ENCODE data around the gene PTPRN2.

GRCh38 chr7:157751951-157752673 lies 835.5 kb downstream of the PTPRN2 start:
- TF ChIP-seq CTCF (IDR thresholded peaks at IDR 0.05) (no peak), POLR2AphosphoS5 (IDR thresholded peaks at IDR 0.05; ENCODE audit: low read depth, low read length) (no peak), TCF7L2 (IDR thresholded peaks at IDR 0.05; ENCODE audit: low read depth, low read length) (no peak), REST (IDR thresholded peaks at IDR 0.05; ENCODE audit: insufficient read depth in 1 of 2, low read depth in 2 of 2, low read length in 1 of 2) (no peak), SIN3A (IDR thresholded peaks at IDR 0.05; ENCODE audit: borderline replicate concordance, insufficient read depth, low read depth, low read length) (no peak)
